ENCODE data around the gene RER1.
A peak's percentile ranks its signal among the peaks of the same experiment; 100 is the strongest.

Gene RER1

GRCh38 chr1:2391041-2391930 is at the start of gene RER1, which contains the start of gene MORN1:
TSS of gene RER1 (plus strand) at chr1:2391841. CDS start at chr1:2395791, 3,950 bp downstream.
TSS of gene MORN1 (minus strand) at chr1:2391554. CDS start at chr1:2391533, 21 bp downstream.
- DNase-seq = peak; percentile 100

GRCh38 chr1:2342384-2343022 is 49.1 kb upstream of the RER1 start:
- no peak for DNase-seq

- DNase-seq = no peak
These were observed 48.4 kb upstream of the RER1 start for GRCh38 chr1:2343023-2343935.

GRCh38 chr1:2344121-2344681 is 47.4 kb upstream of the RER1 start:
- no peak for DNase-seq

- no peak for DNase-seq
These were observed 46.8 kb upstream of the RER1 start for GRCh38 chr1:2344744-2345296.

- no peak for DNase-seq
These were observed 46.2 kb upstream of the RER1 start for GRCh38 chr1:2345297-2346075.

GRCh38 chr1:2346691-2347408 is 44.8 kb upstream of the RER1 start:
- no peak for DNase-seq

GRCh38 chr1:2347409-2347785 is 44.2 kb upstream of the RER1 start:
- no peak for DNase-seq

GRCh38 chr1:2347896-2348295 is 43.7 kb upstream of the RER1 start:
- DNase-seq = no peak

GRCh38 chr1:2348346-2349325 is 43.0 kb upstream of the RER1 start:
- no peak for DNase-seq

- no peak for DNase-seq
These were observed 41.8 kb upstream of the RER1 start for GRCh38 chr1:2349806-2350205.

GRCh38 chr1:2350501-2350900 is 41.1 kb upstream of the RER1 start:
- no peak for DNase-seq

- DNase-seq = no peak
These were observed 40.6 kb upstream of the RER1 start for GRCh38 chr1:2350911-2351655.

GRCh38 chr1:2351723-2352122 is 39.9 kb upstream of the RER1 start:
- no peak for DNase-seq

GRCh38 chr1:2352341-2352896 is 39.2 kb upstream of the RER1 start:
- no peak for DNase-seq

GRCh38 chr1:2352897-2353550 is 38.6 kb upstream of the RER1 start:
- no peak for DNase-seq

- DNase-seq = no peak
These were observed 37.8 kb upstream of the RER1 start for GRCh38 chr1:2353551-2354438.

Measured in inflammatory macrophage treated with lipopolysaccharide for 4 hours (primary cell).